HG03196 (cell line): ENCODE measurements around the gene ATXN1.
"Not testable (repeated sequence)": the region's sequence is repeated elsewhere in the genome, so short reads cannot be mapped to it uniquely, and the experiment has no call there.

Experiments used
- ATAC-seq: cut with Tn5 transposase; IDR thresholded peaks from one replicate; pipeline ENCODE4 v1.9.1; 2021; ENCODE audit not compliant: unreplicated experiment

Gene ATXN1

DNA sequence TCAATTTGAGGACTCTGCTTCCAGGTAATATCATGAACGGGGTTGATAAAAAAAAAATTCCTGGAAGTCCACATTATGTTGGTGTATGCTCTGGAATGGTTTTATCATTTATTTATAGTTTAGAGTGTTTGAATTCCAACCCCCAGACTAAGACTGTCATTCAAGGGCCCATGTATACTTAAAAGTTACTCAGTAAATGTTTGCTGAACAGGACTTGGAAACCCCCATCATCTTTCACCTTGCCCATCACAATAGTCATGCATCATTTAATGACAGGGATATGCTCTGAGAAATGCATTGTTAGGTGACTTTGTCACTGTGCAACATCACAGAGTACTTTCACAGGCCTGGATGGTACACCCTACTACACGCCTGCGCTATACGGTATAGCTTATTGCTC is 104.8 kb downstream of the ATXN1 start:
- no peak for ATAC-seq

DNA sequence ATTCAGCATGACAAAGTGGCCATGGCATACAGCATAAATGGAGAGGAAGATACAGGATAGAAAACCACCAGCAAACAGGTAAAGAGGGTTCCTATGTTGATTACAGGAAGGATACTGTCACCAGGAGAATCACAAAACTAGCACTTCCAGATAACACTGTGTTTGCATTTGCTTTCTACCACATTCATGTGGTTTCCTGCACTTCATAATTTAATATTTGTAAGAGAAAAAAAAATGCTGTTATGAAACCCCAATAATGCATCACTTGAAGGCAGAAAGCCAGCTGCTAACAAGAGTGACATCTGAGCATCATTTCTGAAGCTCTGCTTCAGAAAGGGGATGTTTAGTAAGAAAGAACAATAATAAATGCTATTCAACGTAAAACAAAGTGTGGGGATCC is 106.6 kb downstream of the ATXN1 start:
- ATAC-seq = no peak

DNA sequence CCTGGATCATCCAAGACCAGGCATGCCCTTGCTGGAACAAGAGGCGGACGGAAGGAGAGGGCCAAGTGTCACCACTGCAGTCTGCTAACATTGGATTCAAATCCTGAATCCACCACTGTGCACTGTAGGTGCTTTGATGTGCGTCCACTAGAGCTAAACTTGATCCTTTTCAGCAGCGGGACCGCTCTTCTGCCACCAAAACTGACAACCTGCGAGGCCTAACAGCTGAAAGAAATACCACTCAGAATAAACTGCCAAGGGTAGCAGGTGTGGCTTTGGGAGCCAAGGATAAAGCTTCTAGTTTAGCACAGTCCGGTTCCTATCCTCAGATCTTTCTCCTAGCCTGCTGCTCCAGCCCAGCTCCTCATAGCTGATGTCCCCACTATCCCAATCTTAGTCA is 108.0 kb downstream of the ATXN1 start:
- no peak for ATAC-seq

- ATAC-seq = peak; percentile 86
Measured at GRCh38 chr6:16651871-16652270, 109.4 kb downstream of the ATXN1 start.

DNA sequence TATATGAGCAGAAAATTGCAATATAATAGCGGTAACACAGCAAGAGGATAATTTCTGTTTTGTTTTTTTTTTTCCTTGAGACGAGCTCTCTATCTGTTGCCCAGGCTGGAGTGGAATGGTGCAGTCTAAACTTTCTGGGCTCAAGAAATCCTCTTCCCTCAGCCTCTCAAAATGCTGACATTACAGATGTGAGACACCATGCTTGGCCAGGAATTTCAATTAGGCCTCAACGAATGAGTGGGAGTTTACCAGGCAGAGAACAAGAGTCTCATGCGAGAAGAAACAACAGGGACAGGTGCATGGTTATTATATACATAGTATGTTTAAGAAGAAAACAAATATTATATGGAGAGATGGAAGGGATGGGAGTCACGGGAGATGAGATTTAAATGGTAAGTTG is 111.4 kb downstream of the ATXN1 start:
- ATAC-seq = no peak

DNA sequence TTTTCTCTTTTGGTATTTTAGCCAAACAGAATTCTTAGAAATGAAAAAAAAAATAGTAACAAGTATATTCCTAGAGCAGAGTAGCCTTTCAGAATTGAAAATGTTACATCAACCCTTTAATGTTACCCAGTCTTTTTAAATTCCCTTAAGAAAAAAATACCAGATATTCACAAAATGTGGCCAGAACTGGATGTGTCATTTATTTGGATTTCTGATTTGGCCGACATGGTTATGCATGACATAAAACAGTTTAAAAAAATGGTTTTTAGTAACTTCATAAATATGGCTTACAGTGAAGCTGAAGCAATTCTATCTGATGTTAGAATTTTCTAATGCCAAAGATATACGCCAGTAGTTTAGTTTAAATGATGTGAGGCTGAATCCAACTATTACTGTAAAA is 112.0 kb downstream of the ATXN1 start:
- no peak for ATAC-seq

DNA sequence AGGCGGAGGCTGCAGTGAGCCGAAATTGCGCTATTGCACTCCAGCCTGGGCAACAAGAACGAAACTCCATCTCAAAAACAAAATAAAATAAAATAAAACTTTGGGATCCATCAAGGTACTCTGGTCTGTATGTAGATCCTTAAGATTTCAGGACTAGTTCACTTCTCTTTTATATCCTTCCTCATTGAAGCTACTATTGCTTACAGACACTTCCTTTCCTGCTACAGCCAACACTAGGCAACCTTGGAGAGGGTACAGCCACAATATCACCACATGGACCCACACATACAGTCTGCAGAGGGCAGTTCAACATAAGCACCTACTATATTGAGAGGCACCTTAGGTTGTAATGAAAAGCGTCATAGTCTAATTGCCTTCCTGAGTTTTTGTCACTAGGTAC is 113.3 kb downstream of the ATXN1 start:
- no peak for ATAC-seq

DNA sequence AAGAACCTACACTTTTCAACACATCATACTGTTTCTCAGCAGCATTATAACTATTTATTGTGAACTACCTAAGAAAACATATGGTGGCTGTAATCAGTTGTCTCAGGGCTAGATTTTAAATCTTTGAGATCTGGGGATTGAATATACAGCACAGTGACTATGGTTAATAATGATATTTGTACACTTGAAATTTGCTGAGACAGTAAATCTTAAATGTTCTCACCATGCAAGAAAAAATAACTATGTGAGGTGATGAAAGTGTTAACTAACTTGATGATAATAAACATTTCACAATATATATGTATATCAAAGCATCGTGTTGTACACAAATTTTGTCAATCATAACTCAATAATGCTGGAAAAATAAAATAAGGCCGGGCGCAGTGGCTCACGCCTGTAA is 113.8 kb downstream of the ATXN1 start:
- ATAC-seq = no peak

DNA sequence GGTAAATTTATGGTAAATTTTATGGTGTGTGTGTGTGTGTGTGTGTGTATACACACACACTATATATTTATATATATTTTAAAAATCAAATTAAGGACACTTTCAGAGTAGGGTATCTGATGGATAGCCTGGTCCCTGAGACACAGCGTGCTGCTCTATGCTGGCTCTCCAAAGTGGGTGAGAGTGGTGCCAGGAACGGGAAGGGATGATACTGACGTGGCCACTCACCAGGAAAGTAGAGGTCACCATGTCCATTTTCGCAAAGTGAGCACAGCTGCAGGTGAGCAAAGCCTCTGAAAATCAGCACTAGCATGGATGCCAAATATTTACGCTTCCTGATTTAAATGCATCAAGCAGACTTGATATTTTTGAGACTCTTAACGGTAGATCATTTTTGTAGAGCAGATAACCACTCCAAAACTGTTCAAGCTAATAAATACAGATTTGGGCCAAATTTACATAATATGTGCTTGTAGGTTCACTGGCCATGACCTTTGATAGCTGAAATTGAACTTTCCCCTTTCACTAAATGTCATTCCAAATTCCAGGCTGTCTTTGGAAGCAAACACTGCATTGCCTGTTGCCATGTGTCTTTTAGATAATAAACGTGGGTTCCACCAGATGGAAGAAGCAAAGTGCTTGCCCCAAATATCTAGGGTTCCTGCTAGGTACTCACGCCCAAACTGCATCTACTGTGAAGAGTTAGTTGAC is 116.6 kb downstream of the ATXN1 start:
- no peak for ATAC-seq

DNA sequence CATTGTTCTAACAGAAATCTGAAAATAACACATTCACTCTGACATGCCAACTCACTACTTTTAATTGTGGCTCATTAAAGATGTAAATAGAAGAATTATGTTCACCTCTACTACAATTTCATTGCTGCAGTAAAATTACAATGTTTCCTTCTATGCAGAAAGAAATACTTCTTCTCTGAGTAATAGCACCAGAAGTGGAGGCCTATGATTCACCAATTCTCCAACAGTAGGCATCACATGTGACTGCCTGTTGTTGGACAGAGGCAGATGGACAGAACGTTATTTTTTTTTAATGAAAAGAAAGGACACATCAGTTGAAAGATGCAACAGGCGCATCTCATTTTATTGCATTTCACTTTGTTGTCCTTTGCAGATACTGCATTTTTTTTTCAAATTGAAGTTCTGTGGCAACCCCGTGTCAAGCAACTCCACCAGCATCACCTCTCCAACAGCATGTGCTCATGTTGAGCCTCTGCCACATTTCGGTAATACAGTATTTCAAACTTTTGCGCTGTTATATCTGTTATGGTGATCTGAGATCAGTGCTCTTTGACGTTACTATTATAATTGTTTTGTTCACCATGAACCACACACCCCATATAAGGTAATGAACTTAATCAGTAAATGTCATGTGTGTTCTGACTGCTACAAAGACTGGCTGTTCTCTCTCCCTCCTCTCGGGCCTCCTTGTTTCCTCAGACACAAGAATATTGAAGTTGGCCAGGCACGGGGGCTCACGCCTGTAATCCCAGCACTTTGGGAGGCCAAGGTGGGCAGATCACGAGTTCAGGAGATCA is 121.4 kb downstream of the ATXN1 start:
- no peak for ATAC-seq

DNA sequence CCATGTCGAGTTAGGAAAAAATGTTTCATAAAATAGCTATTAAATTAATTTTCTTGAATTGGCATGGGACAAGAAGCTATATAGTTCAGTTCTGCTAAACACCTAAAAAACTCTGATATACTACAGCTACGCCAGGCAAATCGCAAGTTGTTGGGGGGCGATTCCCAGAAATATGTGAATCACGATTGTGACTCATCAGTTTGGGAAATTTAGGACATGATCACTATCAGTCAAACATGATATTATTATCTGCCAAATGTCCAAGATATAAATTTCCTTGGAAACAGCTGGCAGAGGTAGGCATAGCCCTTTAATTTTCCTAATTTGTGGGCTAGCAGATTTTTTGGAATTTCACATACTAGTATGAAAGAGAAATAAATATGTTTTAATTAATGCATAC is 123.6 kb downstream of the ATXN1 start:
- ATAC-seq = no peak

DNA sequence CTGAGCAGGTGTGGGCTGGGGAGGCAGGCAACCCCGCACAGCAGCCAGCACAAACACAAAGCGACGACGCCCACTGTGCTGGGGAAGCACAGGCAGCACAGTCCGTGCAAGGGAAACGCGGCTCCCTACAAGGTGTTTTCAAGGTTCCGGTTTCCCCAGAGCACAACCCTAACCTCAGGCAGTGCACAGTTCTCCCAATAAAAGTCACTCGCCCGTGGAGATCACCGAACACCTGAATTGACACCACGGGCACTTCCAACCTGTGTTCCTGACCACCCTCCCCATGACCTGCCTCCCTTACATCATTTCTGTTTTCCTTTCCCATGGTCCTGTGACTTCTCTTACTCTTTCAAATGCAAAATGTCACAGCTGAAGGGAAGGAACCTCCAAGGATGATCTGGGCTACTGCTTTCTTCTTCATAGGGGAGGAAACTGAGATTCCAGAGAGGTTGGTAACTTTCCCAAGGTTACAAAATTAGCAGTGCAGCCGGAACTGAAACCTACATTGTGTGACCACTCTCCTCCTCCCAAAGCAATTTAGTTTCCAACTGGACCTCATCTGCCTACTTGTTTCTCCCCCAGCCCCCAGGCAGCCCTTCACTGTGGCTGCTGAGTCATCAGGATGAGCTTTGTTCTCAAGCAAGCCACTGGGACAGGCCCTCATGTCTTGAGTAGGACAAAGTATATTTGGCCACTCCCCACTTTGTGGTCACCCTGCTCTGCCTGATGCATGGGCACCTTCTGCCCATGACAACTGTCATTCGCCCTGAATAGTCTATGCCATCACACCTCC is 125.3 kb downstream of the ATXN1 start:
- peak; percentile 52 for ATAC-seq

DNA sequence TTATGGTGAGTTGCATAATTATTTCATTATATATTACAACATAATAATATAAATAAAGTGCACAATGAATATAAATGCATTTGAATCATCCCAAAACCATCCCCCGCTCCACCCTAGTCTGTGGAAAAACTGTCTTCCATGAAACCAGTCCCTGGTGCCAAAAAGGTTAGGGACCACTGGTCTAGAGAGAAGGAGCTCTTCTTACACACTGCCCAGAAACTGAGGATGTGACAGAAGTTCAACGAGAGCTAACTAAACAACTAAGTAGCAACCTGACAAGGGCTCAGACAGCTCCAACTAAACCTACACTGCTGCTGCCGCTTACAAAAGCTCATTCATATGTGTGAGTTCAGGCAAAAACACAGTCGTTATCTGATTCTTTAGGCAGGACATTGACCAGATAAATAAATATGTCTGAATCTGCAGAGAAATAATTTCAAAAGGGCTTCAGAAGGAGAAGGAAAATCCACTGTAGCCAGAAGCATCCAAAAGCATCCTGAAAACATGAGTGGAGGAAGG is 125.9 kb downstream of the ATXN1 start:
- ATAC-seq = no peak

GRCh38 chr6:16634855-16635254 is 126.4 kb downstream of the ATXN1 start:
- no peak for ATAC-seq

- ATAC-seq = no peak
Measured at GRCh38 chr6:16633961-16634360, 127.3 kb downstream of the ATXN1 start.

- no peak for ATAC-seq
Measured at GRCh38 chr6:16633465-16633864, 127.8 kb downstream of the ATXN1 start.

DNA sequence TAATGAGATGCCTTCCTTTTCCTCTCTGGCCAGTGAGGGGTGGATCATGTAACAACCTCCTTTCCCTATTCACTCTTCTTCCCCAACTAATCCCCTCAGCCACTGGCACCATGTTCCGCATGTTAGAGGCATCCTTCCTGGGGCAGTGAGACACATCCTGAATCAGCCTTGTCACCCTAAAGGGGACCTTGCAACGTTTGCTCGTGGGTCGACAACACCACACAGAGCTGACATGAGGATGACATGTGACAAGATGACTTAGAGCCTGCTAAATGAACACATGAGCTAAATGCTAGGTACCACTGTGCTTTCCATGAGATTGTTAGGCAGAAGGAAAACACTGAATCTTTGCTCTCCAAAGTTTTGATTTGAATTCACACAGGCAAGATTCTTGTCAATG is 129.2 kb downstream of the ATXN1 start:
- no peak for ATAC-seq

- no peak for ATAC-seq
Measured at GRCh38 chr6:16630026-16630643, 131.1 kb downstream of the ATXN1 start.

- ATAC-seq = not testable (repeated sequence)
Measured at GRCh38 chr6:16628580-16628979, 132.7 kb downstream of the ATXN1 start.

- ATAC-seq = no peak
Measured at GRCh38 chr6:16626650-16627049, 134.6 kb downstream of the ATXN1 start.
